OCI-LY7 (cell line): Measurements from ENCODE around the gene ARIH2.

Source experiments
- CTCF ChIP-seq: fragments of 200-600 bp; sonication (generic); conservative IDR thresholded peaks from 2 replicates; pipeline ENCODE4 v1.5.1; 2014; ENCODE audit warnings: mild to moderate bottlenecking, antibody characterized with exemption, low read length, moderate library complexity, mixed read lengths
- EZH2phosphoT487 ChIP-seq: fragments of 200-600 bp; sonication (generic); IDR thresholded peaks from 2 replicates; pipeline ENCODE4 v1.6.1; 2018; ENCODE audit warnings: low read depth, borderline replicate concordance, mild to moderate bottlenecking, mixed run types, antibody characterized with exemption, low read length, moderate library complexity, mixed read lengths

- TF ChIP-seq CTCF (no peak), EZH2phosphoT487 (no peak)
These were observed 100.0 kb downstream of the ARIH2 start for GRCh38 chr3:49018707-49019006.
